GM12878 (cell line): ENCODE measurements around the gene HSD17B4. TPM values are rescaled to one million over a fixed set of nuclear protein-coding genes. Genes with fewer than 3 reads are reported as not detected.

ENCODE experiments used
- ATAC-seq: fragments of 200-7000 bp; cut with Tn5 transposase; 3 replicates; pipeline ENCODE4 v1.9.1; 2020; ENCODE audit warnings: mild to moderate bottlenecking, moderate library complexity
- BruUV-seq: library from RNA; stranded (reverse); fragments of 400-500 nt; replicated peaks from 2 replicates; lab custom pipeline; 2021; lab: Mats Ljungman, UMichigan
- CTCF ChIA-PET: fragments of 300-600 bp; sonication (Branson Sonifier 250); formaldehyde crosslinking; extraction: SDS; loops from one replicate; lab custom pipeline; 2021; ENCODE audit warnings: inconsistent platforms; lab: Yijun Ruan, JAX
- POLR2A ChIA-PET: fragments of 350-600 bp; formaldehyde crosslinking; extraction: SDS; loops from one replicate; lab custom pipeline; 2021; ENCODE audit warnings: inconsistent platforms; lab: Charles Lee
- RAD21 ChIA-PET: fragments of 300-600 bp; sonication (Branson Sonifier 250); formaldehyde crosslinking; loops from one replicate; lab custom pipeline; 2023; ENCODE audit warnings: antibody characterized with exemption; ENCODE audit not compliant: unreplicated experiment; lab: Charles Lee
- SMC1A ChIA-PET: fragments of 300-600 bp; sonication (Branson Sonifier 250); formaldehyde crosslinking; loops from one replicate; lab custom pipeline; 2023; ENCODE audit not compliant: unreplicated experiment, uncharacterized antibody; lab: Charles Lee
- DNase-seq: peaks from one replicate; pipeline ENCODE4 v3.0.0-alpha.2; 2011; ENCODE audit warnings: low read depth, low spot score
- FAIRE-seq: peaks from 3 replicates; lab custom pipeline; 2011; peaks lifted over from hg19 to GRCh38; lab: Jason Lieb, UNC
- H2AFZ ChIP-seq: 2 replicates; pipeline ENCODE4 v1.6.0; 2011; ENCODE audit warnings: low read depth, low read length, control low read depth; ENCODE audit not compliant: control insufficient read depth
- H3K27ac ChIP-seq: 2 replicates; pipeline ENCODE4 v1.5.1; 2011; ENCODE audit warnings: control low read depth; ENCODE audit not compliant: control insufficient read depth, insufficient read depth
- H3K27me3 ChIP-seq, 2 experiments: replicated peaks in 1 of 2; 2 replicates each; pipeline versions ENCODE4 v1.6.0 to v1.6.1; 2011; ENCODE audit warnings: low read length in 1 of 2; ENCODE audit not compliant: control insufficient read depth in 2 of 2, insufficient read depth in 2 of 2
- H3K36me3 ChIP-seq, 2 experiments: 2 replicates each; pipeline ENCODE4 v1.5.1; 2011; ENCODE audit warnings: low read length in 1 of 2; ENCODE audit not compliant: control insufficient read depth in 2 of 2, insufficient read depth in 2 of 2
- H3K4me1 ChIP-seq: 2 replicates; pipeline ENCODE4 v1.6.1; 2011; ENCODE audit warnings: mild to moderate bottlenecking, low read length, moderate library complexity, mixed read lengths; ENCODE audit not compliant: control insufficient read depth, insufficient read depth
- H3K4me2 ChIP-seq: 2 replicates; pipeline ENCODE4 v1.6.0; 2011; ENCODE audit warnings: control low read depth; ENCODE audit not compliant: control insufficient read depth, insufficient read depth
- H3K4me3 ChIP-seq: fragments of 200-600 bp; sonication (generic); 2 replicates; pipeline ENCODE4 v1.5.1; 2016
- H3K79me2 ChIP-seq: 2 replicates; pipeline ENCODE4 v1.6.0; 2011; ENCODE audit warnings: low read length; ENCODE audit not compliant: control insufficient read depth, insufficient read depth
- H3K9ac ChIP-seq: 2 replicates; pipeline ENCODE4 v1.8.0; 2011; ENCODE audit warnings: low read length, control low read depth, mixed read lengths; ENCODE audit not compliant: control insufficient read depth, insufficient read depth
- H3K9me3 ChIP-seq: replicated peaks from 3 replicates; pipeline ENCODE4 v1.5.1; 2011; ENCODE audit warnings: mild to moderate bottlenecking, low read length; ENCODE audit not compliant: control insufficient read depth, insufficient read depth
- H4K20me1 ChIP-seq: 2 replicates; pipeline ENCODE4 v1.6.0; 2011; ENCODE audit not compliant: control insufficient read depth, insufficient read depth
- E2F8 ChIP-seq: fragments of 450-650 bp; IDR thresholded peaks from 2 replicates; pipeline ENCODE4 v1.6.1; 2018; ENCODE audit warnings: mild to moderate bottlenecking, low read depth, moderate library complexity; ENCODE audit not compliant: partially characterized antibody
- JUND ChIP-seq: IDR thresholded peaks from 2 replicates; pipeline ENCODE4 v1.6.1; 2012; ENCODE audit warnings: low read depth, mild to moderate bottlenecking, low read length, improper control_type of control experiment, moderate library complexity
- KLF5 ChIP-seq: fragments of 450-650 bp; IDR thresholded peaks from 2 replicates; pipeline ENCODE4 v1.6.1; 2014; ENCODE audit warnings: mild to moderate bottlenecking; ENCODE audit not compliant: partially characterized antibody
- MYC ChIP-seq: IDR thresholded peaks from 2 replicates; pipeline ENCODE4 v1.6.1; 2011; ENCODE audit warnings: mild to moderate bottlenecking, low read length, moderate library complexity, inconsistent platforms; ENCODE audit not compliant: insufficient read depth, insufficient replicate concordance, insufficient read length, severe bottlenecking
- NFXL1 ChIP-seq: fragments of 450-650 bp; IDR thresholded peaks from 2 replicates; pipeline ENCODE4 v1.6.1; 2017; ENCODE audit warnings: antibody characterized with exemption, mild to moderate bottlenecking, borderline replicate concordance
- NR2C1 ChIP-seq: fragments of 450-650 bp; IDR thresholded peaks from 2 replicates; pipeline ENCODE4 v1.6.1; 2017; ENCODE audit warnings: antibody characterized with exemption, mild to moderate bottlenecking, moderate library complexity
- NR2F1 ChIP-seq: fragments of 450-650 bp; conservative IDR thresholded peaks from 2 replicates; pipeline ENCODE4 v1.6.1; 2017; ENCODE audit warnings: mild to moderate bottlenecking
- NRF1 ChIP-seq: conservative IDR thresholded peaks from 2 replicates; pipeline ENCODE4 v1.6.1; 2011; ENCODE audit warnings: mild to moderate bottlenecking, low read depth, low read length, improper control_type of control experiment
- PKNOX1 ChIP-seq: fragments of 450-650 bp; IDR thresholded peaks from 2 replicates; pipeline ENCODE4 v1.6.1; 2016; ENCODE audit warnings: mild to moderate bottlenecking
- RBBP5 ChIP-seq: fragments of 200-600 bp; sonication (generic); conservative IDR thresholded peaks from 2 replicates; pipeline ENCODE4 v1.6.1; 2016
- RCOR1 ChIP-seq: conservative IDR thresholded peaks from 2 replicates; pipeline ENCODE4 v1.6.1; 2012; ENCODE audit warnings: low read depth, low read length, improper control_type of control experiment
- SPI1 ChIP-seq: IDR thresholded peaks from 2 replicates; pipeline ENCODE4 v1.6.1; 2011; ENCODE audit warnings: low read depth, mild to moderate bottlenecking, low read length, moderate library complexity, borderline replicate concordance; ENCODE audit not compliant: insufficient read depth
- WGBS: methylation state at CpG from one replicate; pipeline ENCODE4 v1.1.6; 2016; ENCODE audit warnings: low lambda C conversion rate; ENCODE audit not compliant: insufficient replicate concordance, insufficient coverage; ENCODE audit errors: missing lambda C conversion rate; 5-methylcytosine and 5-hydroxymethylcytosine counted together
- in situ Hi-C: fragments of 300-500 bp; cut with MboI; formaldehyde crosslinking; loops from 9 replicates; pipeline ENCODE4 v1.14.3; 2018; ENCODE audit warnings: mixed read lengths
- intact Hi-C: fragments of 100-400 bp; cut with micrococcal nuclease; formaldehyde crosslinking; loops from one replicate; pipeline ENCODE4 v1.14.2; 2022; ENCODE audit not compliant: unreplicated experiment
- polyA plus RNA-seq, 11 experiments: library from polyadenylated mRNA; depleted of rRNA in 4 of 11; unstranded in 6 of 11; stranded (reverse) in 5 of 11; fragments of >200 nt; fragmentation: Nextera tagmentation in 4 of 11; fragmentation: Illumina TruSeq in 1 of 11; extraction: Ambion mirVana in 4 of 11; extraction: Trizol in 1 of 11; gene quantifications; 1 replicate in 1 of 11; 2 replicates in 10 of 11; pipeline versions ENCODE4 v1.2.1 to v1.2.3, GENCODE V29; 2011 to 2016; ENCODE audit warnings: inconsistent platforms in 2 of 11, missing spikeins in 2 of 11, low read depth in 1 of 11
- total RNA-seq, 4 experiments: library from RNA; depleted of rRNA in 3 of 4; stranded (reverse); fragments of >200 nt in 3 of 4; fragmentation: Illumina TruSeq in 1 of 4; extraction: Trizol in 1 of 4; gene quantifications; 2 replicates each; pipeline versions ENCODE4 v1.2.1 to v1.2.3, GENCODE V29; 2013 to 2021
- TF ChIP-seq, protein P1 (sequence below): fragments of 450-650 bp; IDR thresholded peaks from 2 replicates; pipeline ENCODE4 v1.6.1; 2017; ENCODE audit warnings: mild to moderate bottlenecking, low read depth, inconsistent platforms; ENCODE audit not compliant: poor library complexity, severe bottlenecking
- TF ChIP-seq, protein P2 (sequence below): fragments of 450-650 bp; IDR thresholded peaks from 2 replicates; pipeline ENCODE4 v1.6.1; 2014; ENCODE audit warnings: mild to moderate bottlenecking
- TF ChIP-seq, protein P3 (sequence below): IDR thresholded peaks from 2 replicates; pipeline ENCODE4 v1.6.1; 2011; ENCODE audit warnings: low read depth, mild to moderate bottlenecking, low read length, moderate library complexity, borderline replicate concordance; ENCODE audit errors: extremely low read depth

HSD17B4 gene
- total and polyA plus RNA-seq, 10 of the 15 experiments (the other 5 are each of a cell fraction or from before 2014, with no cell fraction given) = 38.6 to 125 (median 93.0) TPM

- H2AFZ ChIP-seq = peak overlapping the region; percentile 2; the same call in 1 of the 2 replicates
- no peaks in the 10 kb centered on the region for H3K79me2 ChIP-seq
- intact Hi-C loops (no loop called here), in situ Hi-C loops (loop anchor here (5.0 kb wide), 1 partner anchor 387 kb away; no protein-coding TSS in a partner anchor)
- H4K20me1 ChIP-seq = no peaks in the 10 kb centered on the region
- ChIA-PET RAD21 (interaction anchor here (0.8 to 10.2 kb wide), 23 partner anchors 9 to 422 kb away, joined by 3 to 303 read pairs (median 9); partner anchors contain the start of genes DMXL1 and DTWD2), CTCF (interaction anchor here (0.6 to 11.3 kb wide), 20 partner anchors 9 to 422 kb away, joined by 3 to 413 read pairs (median 29); partner anchors contain the start of genes DTWD2 and TNFAIP8), SMC1A (interaction anchor here (1.0 to 26.7 kb wide), 25 partner anchors 9 to 423 kb away, joined by 3 to 583 read pairs (median 7); partner anchors contain the start of genes DTWD2 and TNFAIP8), POLR2A (interaction anchor here (0.6 to 4.3 kb wide), 15 partner anchors 9 to 422 kb away, joined by 3 to 20 read pairs (median 5); partner anchors contain the start of gene DTWD2)
- no peaks in the 10 kb centered on the region for H3K36me3 ChIP-seq
- DNase-seq (no peak), ATAC-seq (peak; percentile 52), FAIRE-seq (no peak)
- no peaks in the 10 kb centered on the region for H3K27me3 ChIP-seq
- H3K9me3 ChIP-seq = no peaks in the 10 kb centered on the region
- no peak overlapping the region for H3K4me2 ChIP-seq
- H3K4me1 ChIP-seq = peaks cover 41% of the 10 kb centered on the region
- no TSS peak for BruUV-seq
- H3K27ac ChIP-seq = no peak overlapping the region
- H3K9ac ChIP-seq = no peak overlapping the region
- H3K4me3 ChIP-seq = no peak overlapping the region
- WGBS = 32% methylated on average over 3 of the region's 3 CpGs
- TF ChIP-seq, protein P1, sequence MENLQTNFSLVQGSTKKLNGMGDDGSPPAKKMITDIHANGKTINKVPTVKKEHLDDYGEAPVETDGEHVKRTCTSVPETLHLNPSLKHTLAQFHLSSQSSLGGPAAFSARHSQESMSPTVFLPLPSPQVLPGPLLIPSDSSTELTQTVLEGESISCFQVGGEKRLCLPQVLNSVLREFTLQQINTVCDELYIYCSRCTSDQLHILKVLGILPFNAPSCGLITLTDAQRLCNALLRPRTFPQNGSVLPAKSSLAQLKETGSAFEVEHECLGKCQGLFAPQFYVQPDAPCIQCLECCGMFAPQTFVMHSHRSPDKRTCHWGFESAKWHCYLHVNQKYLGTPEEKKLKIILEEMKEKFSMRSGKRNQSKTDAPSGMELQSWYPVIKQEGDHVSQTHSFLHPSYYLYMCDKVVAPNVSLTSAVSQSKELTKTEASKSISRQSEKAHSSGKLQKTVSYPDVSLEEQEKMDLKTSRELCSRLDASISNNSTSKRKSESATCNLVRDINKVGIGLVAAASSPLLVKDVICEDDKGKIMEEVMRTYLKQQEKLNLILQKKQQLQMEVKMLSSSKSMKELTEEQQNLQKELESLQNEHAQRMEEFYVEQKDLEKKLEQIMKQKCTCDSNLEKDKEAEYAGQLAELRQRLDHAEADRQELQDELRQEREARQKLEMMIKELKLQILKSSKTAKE = no peak
- TF ChIP-seq, protein P2, sequence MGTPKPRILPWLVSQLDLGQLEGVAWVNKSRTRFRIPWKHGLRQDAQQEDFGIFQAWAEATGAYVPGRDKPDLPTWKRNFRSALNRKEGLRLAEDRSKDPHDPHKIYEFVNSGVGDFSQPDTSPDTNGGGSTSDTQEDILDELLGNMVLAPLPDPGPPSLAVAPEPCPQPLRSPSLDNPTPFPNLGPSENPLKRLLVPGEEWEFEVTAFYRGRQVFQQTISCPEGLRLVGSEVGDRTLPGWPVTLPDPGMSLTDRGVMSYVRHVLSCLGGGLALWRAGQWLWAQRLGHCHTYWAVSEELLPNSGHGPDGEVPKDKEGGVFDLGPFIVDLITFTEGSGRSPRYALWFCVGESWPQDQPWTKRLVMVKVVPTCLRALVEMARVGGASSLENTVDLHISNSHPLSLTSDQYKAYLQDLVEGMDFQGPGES = no peak
- TF ChIP-seq RBBP5 (no peak), E2F8 (no peak), JUND (no peak), PKNOX1 (peak; percentile 9; the same call in 1 of the 2 replicates), NFXL1 (no peak), NR2C1 (no peak), KLF5 (no peak), SPI1 (no peak), NR2F1 (no peak), NRF1 (no peak), MYC (no peak), RCOR1 (no peak)
- TF ChIP-seq, protein P3, sequence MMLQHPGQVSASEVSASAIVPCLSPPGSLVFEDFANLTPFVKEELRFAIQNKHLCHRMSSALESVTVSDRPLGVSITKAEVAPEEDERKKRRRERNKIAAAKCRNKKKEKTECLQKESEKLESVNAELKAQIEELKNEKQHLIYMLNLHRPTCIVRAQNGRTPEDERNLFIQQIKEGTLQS = no peak
Observed at GRCh38 chr5:119409235-119409815, 43.0 kb upstream of the HSD17B4 start.
